NCI-H1417 treated with DMSO at 0.1 percent for 48 hours (cell line): ENCODE results near the gene ABI1.

Experiments used
- DNase-seq: peaks from one replicate; lab custom pipeline; 2025; lab: John Stamatoyannopoulos, UW

ABI1 gene

DNA sequence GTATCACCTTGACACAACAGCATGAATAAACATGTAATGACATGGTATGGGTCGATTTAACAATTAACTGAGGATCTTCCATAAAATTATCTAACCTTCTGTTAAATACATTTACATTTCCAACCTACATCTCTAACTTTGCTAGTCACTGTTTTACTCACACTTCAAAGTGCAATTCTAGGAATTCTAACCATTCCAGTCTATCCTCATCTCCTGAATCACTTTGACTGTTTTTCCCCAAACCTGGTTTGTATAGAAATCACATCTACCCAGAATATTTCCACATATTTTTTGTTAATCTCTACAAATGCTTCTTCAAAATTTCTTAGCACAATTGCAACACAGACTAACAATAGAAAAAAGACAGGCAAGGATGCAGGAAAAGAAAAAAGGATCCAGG is 6.2 kb downstream of the ABI1 start:
- DNase-seq: no peak

- DNase-seq: no peak
These were observed 16.3 kb downstream of the ABI1 start for GRCh38 chr10:26844396-26844975.

DNA sequence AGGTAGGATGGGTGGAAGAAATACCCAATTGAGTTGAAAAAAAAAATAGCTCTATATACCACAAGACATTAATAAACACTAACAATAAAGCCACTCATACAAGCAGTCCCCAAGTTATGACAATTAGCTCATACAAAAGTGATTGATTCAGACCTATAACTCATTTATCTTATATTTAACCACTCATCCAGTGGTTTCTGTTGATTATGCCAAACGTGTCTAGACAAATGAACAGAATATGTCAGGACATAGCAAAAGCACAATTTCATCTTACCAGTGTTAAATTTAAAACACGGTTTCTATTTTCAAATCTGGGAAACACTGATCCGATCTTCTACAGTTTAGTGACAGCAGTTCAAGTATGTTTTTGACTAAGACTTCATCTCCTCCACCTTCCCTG is 17.0 kb downstream of the ABI1 start:
- DNase-seq: no peak

GRCh38 chr10:26841733-26842317 is 18.9 kb downstream of the ABI1 start:
- DNase-seq: no peak

- DNase-seq: no peak
These were observed 19.6 kb downstream of the ABI1 start for GRCh38 chr10:26840938-26841732.

- DNase-seq: no peak
These were observed 20.7 kb downstream of the ABI1 start for GRCh38 chr10:26839966-26840627.

DNA sequence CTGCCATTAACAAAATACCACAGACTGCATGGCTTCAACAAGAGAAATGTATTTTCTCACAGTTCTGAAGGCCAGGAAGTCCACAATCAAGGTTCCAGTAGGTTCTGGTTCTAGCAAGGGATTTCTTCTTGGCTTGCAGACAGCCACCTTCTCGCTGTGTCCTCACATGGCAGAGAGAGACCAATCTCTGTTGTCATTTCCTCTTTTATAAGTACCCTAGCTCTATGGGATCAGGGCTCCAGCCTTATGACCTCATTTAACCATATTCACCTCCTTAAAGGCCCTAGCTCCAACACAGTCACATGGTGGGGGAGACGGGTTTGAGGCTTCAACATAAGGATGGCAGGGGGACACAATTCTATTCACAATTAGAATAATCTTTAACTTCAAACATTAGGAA is 23.6 kb downstream of the ABI1 start:
- no peak for DNase-seq

- DNase-seq: no peak
These were observed 25.7 kb downstream of the ABI1 start for GRCh38 chr10:26835025-26835424.

DNA sequence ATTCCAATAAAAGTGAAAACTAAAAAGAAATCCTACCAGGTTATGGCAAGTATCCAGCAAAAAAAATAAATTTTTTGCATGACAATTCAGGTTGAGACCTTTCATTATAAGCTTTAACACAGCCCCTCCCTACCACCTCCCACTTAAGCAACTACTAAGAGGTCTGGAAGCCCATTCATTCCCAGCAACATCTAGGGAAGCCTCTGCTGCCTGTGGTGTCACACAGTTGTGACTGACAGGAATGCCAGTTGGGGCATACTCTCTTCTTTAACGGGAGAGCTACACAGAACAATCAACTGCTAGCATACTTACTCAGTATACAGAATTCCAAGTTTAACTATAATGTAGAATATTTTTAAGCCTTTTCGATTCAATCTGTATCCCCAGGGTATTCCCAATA is 27.8 kb downstream of the ABI1 start:
- DNase-seq: no peak

DNA sequence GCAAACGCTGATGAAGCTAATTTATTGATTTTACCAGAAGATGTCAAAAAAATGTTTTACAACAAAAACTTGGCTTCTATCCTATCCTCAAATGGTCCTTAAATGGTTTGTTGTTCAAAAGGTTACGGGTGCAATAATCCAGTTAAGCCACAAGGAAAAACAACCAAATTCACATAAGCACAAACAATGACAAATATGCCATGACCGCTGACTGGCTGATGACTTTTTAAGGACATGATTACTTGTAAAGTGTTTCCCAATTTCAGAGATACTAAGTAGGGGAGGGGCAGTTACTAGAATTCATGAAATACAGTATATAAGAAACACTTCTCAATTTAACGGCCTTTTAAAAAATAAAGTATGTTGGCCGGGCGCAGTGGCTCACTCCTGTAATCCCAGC is 28.8 kb downstream of the ABI1 start:
- no peak for DNase-seq

- DNase-seq: no peak
These were observed 30.8 kb downstream of the ABI1 start for GRCh38 chr10:26829810-26830515.

DNA sequence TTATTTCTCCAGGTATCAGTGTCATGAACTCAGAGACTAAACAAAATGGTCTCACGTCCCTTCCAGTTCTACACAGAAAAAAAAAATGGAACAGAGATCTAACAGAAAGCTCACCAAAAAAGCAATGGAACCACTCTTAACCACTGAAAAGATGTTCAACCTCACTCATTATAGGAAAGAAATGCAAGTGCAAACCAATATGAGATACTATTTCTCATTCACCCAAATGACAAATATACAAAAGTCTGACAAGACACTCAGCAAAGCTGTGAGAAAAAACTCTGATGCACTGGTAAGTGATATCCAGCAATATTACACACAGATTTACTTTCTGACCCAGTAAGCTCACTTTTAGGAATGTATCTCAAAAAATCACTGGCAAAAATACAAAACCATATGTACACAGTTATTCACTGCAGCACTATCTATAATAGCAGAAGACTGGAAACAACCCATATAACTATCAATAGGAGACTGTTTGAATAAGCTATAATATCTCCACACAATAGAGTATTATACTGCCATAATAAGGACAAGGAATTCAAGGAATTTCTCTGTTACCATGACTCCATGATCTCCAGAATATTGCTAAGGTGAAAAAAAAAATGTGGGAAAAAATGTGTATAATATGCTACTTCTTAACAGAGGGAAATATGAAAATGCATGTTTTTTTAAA is 36.6 kb downstream of the ABI1 start:
- no peak for DNase-seq

DNA sequence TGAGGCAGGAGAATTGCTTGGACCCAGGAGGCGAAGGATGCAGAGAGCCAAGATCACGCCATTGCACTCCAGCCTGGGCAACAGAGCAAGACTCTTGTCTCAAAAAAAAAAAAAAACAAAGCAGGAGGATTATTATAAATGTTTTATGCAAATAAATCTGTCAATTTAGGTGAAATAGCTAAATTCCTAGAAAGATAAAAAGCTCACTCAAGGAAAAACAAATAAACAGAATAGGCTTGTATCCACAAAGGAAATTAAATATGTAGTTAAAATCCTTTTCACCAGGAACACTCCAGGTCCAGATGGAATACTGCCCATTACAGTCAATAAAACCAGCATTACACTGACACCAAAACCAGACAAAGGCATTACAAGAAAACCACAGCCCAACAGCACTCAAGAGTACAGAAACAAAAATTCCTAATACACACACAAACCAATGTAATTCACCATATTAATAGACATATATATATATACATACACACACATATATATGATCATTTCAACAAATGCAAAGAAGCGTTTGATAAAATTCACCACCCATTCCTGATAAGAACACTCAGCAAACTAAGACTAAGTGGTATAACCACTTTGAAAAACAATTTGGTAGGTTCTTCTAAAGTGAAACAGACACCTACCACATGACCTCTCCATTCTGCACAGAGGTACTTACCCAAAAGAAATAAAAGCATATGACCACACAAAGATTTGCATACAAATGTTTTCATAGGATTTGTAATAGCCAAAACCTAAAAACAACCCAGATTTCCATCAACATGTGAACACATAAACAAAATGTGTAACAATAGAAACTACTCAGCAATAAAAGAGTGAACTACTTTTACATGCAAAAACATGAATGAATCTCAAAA is 38.8 kb downstream of the ABI1 start:
- no peak for DNase-seq

DNA sequence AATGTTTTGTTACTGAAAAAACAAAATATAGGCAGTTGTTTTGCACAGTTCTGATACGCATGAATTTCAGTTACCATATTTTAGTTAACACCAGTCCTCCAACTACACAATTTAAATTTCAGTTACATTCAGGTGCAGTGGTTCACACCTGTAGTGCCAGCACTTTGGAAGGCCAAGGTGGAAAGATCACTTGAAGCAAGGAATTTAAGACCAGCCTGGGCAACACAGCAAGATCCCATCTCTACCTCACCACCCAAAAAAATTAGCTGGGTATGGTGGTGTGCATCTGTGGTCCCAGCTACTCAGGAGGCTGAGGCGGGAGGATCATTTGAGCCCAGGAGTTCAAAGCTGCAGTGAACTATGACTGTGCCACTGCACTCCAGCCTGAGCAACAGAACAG is 45.3 kb downstream of the ABI1 start:
- DNase-seq: no peak

DNA sequence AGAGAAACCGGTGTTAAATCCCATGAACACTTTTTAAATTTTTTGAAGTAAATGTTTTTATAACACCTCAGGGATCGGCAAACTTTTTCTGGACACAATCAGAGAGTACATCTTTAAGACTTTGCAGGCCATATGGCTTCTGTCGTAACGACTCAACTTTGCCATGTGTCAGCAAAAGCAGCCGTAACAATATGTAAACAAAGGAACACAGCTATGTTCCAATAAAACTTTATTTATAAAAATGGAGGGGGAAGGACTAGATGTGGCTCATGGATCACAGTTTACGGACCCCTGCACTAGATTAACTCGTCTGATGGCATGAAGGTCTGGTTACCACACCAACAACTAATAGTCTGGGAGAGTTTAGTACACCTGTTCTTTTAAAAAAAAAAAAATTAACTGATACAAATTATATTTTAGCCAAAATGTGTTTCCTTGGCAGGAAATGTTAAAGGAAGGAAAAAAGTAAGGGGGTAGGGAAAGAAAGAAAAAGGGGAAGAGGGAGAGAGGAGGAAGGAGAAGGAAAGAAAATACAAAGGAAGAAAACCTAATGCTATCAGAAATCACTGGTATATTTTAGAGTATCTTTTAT is 50.2 kb downstream of the ABI1 start:
- no peak for DNase-seq

- no peak for DNase-seq
These were observed 50.8 kb downstream of the ABI1 start for GRCh38 chr10:26809973-26810372.

DNA sequence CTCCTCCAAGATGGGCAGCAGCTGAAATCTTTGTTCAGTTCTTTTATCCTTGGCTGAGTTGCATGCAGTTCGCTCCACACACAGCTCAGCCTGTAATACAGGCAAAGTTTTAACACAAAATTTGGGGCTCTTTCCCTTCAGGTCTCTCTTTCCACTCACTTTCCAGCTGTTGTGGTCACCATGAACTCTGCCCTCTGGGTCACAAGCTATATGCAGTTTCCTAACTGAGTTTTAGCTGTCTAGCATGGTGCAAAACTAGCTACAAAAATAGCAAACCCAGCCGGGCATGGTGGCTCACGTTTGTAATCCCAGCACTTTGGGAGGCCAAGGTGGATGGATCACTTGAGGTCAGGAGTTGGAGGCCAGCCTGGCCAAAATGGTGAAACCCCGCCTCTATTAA is 53.2 kb downstream of the ABI1 start:
- no peak for DNase-seq

GRCh38 chr10:26806557-26806956 is 54.2 kb downstream of the ABI1 start:
- no peak for DNase-seq

- DNase-seq: no peak
These were observed 55.1 kb downstream of the ABI1 start for GRCh38 chr10:26805567-26806245.
